ENCODE data around the gene LACC1. TPM values are rescaled to one million over a fixed set of nuclear protein-coding genes. Genes with fewer than 3 reads are reported as not detected.

LACC1 gene
- total RNA-seq, 2 donors from 2014 or later = 6.1 to 12.5 TPM

GRCh38 chr13:43905435-43906031 is 25.8 kb downstream of the LACC1 start:
- ATAC-seq (ENCODE audit: insufficient number of reproducible peaks, low FRiP score, low read depth) (no peak), DNase-seq (ENCODE audit: low spot score) (no peak)
- Histone ChIP-seq H3K27ac (no peak overlapping the region), H3K27me3 (replicated peaks; ENCODE audit: insufficient read depth) (no peaks in the 10 kb centered on the region), H3K36me3 (no peaks in the 10 kb centered on the region), H3K9me3 (no peaks in the 10 kb centered on the region), H3K4me3 (no peak overlapping the region), H3K4me1 (ENCODE audit: control insufficient read depth in 1 of 2, low read depth in 2 of 2) (peaks cover 0 to 9% of the 10 kb centered on the region in 2 donors)
- peak; percentile 76 for TF ChIP-seq CTCF (IDR thresholded peaks at IDR 0.05)

- ATAC-seq (ENCODE audit: insufficient number of reproducible peaks, low FRiP score, low read depth) = no peak
- no peak for DNase-seq (ENCODE audit: low spot score)
- Histone ChIP-seq H3K27ac (no peak overlapping the region), H3K9me3 (no peaks in the 10 kb centered on the region), H3K36me3 (no peaks in the 10 kb centered on the region), H3K27me3 (replicated peaks; ENCODE audit: insufficient read depth) (no peaks in the 10 kb centered on the region), H3K4me1 (ENCODE audit: control insufficient read depth in 1 of 2, low read depth in 2 of 2) (peaks cover 3 to 20% of the 10 kb centered on the region in 2 donors), H3K4me3 (no peak overlapping the region)
- peak; percentile 61 for TF ChIP-seq CTCF (IDR thresholded peaks at IDR 0.05)
Measured at GRCh38 chr13:43908156-43909126, 28.7 kb downstream of the LACC1 start.

GRCh38 chr13:43910856-43911255 is 31.2 kb downstream of the LACC1 start:
- Histone ChIP-seq H3K27ac (no peak overlapping the region), H3K27me3 (replicated peaks; ENCODE audit: insufficient read depth) (no peaks in the 10 kb centered on the region), H3K9me3 (no peaks in the 10 kb centered on the region), H3K36me3 (no peaks in the 10 kb centered on the region), H3K4me1 (ENCODE audit: control insufficient read depth in 1 of 2, low read depth in 2 of 2) (peaks cover 5 to 31% of the 10 kb centered on the region in 2 donors), H3K4me3 (no peak overlapping the region)
- DNase-seq (ENCODE audit: low spot score) = no peak
- TF ChIP-seq CTCF (IDR thresholded peaks at IDR 0.05) = no peak
- ATAC-seq (ENCODE audit: insufficient number of reproducible peaks, low FRiP score, low read depth) = no peak

- Histone ChIP-seq H3K27me3 (replicated peaks; ENCODE audit: insufficient read depth) (no peaks in the 10 kb centered on the region), H3K36me3 (no peaks in the 10 kb centered on the region), H3K4me1 (ENCODE audit: control insufficient read depth in 1 of 2, low read depth in 2 of 2) (peaks cover 5 to 33% of the 10 kb centered on the region in 2 donors), H3K27ac (no peak overlapping the region), H3K4me3 (no peak overlapping the region), H3K9me3 (no peaks in the 10 kb centered on the region)
- DNase-seq (ENCODE audit: low spot score) = no peak
- ATAC-seq (ENCODE audit: insufficient number of reproducible peaks, low FRiP score, low read depth) = no peak
- TF ChIP-seq CTCF (IDR thresholded peaks at IDR 0.05) = no peak
Measured at GRCh38 chr13:43911278-43911677, 31.6 kb downstream of the LACC1 start.

- H3K27me3 ChIP-seq (replicated peaks; ENCODE audit: insufficient read depth) = no peaks in the 10 kb centered on the region
- H3K36me3 ChIP-seq = no peaks in the 10 kb centered on the region
- no peaks in the 10 kb centered on the region for H3K9me3 ChIP-seq
- DNase-seq (ENCODE audit: low spot score) (no peak), ATAC-seq (ENCODE audit: insufficient number of reproducible peaks, low FRiP score, low read depth) (no peak)
- no peak overlapping the region for H3K27ac ChIP-seq
- peaks cover 5 to 33% of the 10 kb centered on the region in 2 donors for H3K4me1 ChIP-seq (ENCODE audit: control insufficient read depth in 1 of 2, low read depth in 2 of 2)
- TF ChIP-seq CTCF (IDR thresholded peaks at IDR 0.05) = no peak
- no peak overlapping the region for H3K4me3 ChIP-seq
Measured at GRCh38 chr13:43911871-43912270, 32.2 kb downstream of the LACC1 start.

Data from thoracic aorta (tissue), 2 donors.